Thoracic aorta (tissue), 2 donors: ENCODE results near the gene CDC42SE1. TPM values are rescaled to one million over a fixed set of nuclear protein-coding genes. Genes with fewer than 3 reads are reported as not detected.
A peak's percentile ranks its signal among the peaks of the same experiment; 100 is the strongest.

Experiments used
- ATAC-seq: fragments of 150-250 bp; one replicate; pipeline ENCODE4 v1.8.0; 2017; ENCODE audit warnings: low read depth; ENCODE audit not compliant: insufficient number of reproducible peaks, low FRiP score
- DNase-seq: peaks from one replicate; pipeline ENCODE4 v3.0.0-alpha.2; 2020; ENCODE audit warnings: low spot score
- H3K27ac ChIP-seq, 2 donors: fragments of 200-600 bp; sonication (generic); 1 replicate in 1 of 2; 2 replicates in 1 of 2; pipeline ENCODE4 v1.5.1; 2016; ENCODE audit warnings: mild to moderate bottlenecking in 2 of 2, moderate library complexity in 2 of 2
- H3K27me3 ChIP-seq: fragments of 200-600 bp; sonication (generic); replicated peaks from 2 replicates; pipeline ENCODE4 v1.6.0; 2016; ENCODE audit warnings: mild to moderate bottlenecking; ENCODE audit not compliant: insufficient read depth
- H3K36me3 ChIP-seq: fragments of 200-600 bp; sonication (generic); one replicate; pipeline ENCODE4 v1.5.1; 2016
- H3K4me1 ChIP-seq, 2 donors: fragments of 200-600 bp; sonication (generic); 1 replicate in 1 of 2; 2 replicates in 1 of 2; pipeline versions ENCODE4 v1.5.1 to v1.6.0; 2016; ENCODE audit warnings: low read depth in 2 of 2, mild to moderate bottlenecking in 1 of 2; ENCODE audit not compliant: control insufficient read depth in 1 of 2
- H3K4me3 ChIP-seq: fragments of 200-600 bp; sonication (generic); 2 replicates; pipeline ENCODE4 v1.5.1; 2016; ENCODE audit warnings: mild to moderate bottlenecking
- H3K9me3 ChIP-seq: fragments of 200-600 bp; sonication (generic); 2 replicates; pipeline ENCODE4 v1.5.1; 2016
- total RNA-seq, 2 donors: library from RNA; depleted of rRNA; stranded (reverse); fragments of >200 nt; gene quantifications; one replicate each; pipeline versions ENCODE4 v1.1.0 to v1.2.3, GENCODE V29; 2016
- TF ChIP-seq, protein P1 (sequence below): fragments of 200-600 bp; sonication (generic); IDR thresholded peaks from one replicate; pipeline ENCODE4 v1.5.1; 2019; ENCODE audit warnings: antibody characterized with exemption

CDC42SE1 gene
- total RNA-seq, 2 donors from 2014 or later = 66.2 to 134 TPM

DNA sequence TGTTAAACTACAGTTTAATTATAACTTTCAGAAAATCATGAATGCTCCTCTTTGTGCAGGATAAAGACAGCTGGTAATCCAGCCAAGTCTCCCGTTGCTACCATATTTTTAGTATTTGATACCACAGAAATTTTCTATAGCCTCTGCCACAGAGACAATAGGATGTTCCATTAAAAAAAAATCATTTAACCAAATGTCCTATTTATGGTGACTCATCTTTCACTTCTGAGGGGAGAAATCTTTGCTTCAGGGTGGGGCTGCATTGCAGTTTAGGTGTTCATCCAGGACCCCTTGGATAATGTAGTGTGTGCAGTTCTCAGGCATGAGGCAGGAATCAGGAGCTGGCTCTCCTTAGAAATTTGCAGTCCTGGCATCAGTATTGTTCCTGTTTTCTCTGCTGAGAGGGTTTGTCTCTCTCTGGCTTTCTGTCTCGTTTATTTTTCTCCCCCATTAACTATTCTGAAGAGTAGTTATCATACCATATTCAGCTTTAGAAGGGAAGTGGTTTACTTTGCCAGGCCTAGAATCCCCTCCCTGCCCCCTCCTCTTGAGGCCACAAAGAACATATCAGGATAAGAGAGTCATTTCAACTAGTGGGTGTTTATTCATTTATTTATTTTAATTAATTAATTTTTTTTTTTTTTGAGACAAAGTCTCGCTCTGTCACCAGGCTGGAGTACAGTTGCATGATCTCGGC is 48.1 kb downstream of the CDC42SE1 start:
- H3K9me3 ChIP-seq = no peaks in the 10 kb centered on the region
- H3K36me3 ChIP-seq = no peaks in the 10 kb centered on the region
- H3K4me1 ChIP-seq = peaks cover 24 to 42% of the 10 kb centered on the region in 2 donors
- H3K4me3 ChIP-seq = no peak overlapping the region
- DNase-seq (no peak), ATAC-seq (no peak)
- H3K27ac ChIP-seq = no peak overlapping the region
- H3K27me3 ChIP-seq = no peaks in the 10 kb centered on the region
- TF ChIP-seq, protein P1, sequence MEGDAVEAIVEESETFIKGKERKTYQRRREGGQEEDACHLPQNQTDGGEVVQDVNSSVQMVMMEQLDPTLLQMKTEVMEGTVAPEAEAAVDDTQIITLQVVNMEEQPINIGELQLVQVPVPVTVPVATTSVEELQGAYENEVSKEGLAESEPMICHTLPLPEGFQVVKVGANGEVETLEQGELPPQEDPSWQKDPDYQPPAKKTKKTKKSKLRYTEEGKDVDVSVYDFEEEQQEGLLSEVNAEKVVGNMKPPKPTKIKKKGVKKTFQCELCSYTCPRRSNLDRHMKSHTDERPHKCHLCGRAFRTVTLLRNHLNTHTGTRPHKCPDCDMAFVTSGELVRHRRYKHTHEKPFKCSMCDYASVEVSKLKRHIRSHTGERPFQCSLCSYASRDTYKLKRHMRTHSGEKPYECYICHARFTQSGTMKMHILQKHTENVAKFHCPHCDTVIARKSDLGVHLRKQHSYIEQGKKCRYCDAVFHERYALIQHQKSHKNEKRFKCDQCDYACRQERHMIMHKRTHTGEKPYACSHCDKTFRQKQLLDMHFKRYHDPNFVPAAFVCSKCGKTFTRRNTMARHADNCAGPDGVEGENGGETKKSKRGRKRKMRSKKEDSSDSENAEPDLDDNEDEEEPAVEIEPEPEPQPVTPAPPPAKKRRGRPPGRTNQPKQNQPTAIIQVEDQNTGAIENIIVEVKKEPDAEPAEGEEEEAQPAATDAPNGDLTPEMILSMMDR = no peak

DNA sequence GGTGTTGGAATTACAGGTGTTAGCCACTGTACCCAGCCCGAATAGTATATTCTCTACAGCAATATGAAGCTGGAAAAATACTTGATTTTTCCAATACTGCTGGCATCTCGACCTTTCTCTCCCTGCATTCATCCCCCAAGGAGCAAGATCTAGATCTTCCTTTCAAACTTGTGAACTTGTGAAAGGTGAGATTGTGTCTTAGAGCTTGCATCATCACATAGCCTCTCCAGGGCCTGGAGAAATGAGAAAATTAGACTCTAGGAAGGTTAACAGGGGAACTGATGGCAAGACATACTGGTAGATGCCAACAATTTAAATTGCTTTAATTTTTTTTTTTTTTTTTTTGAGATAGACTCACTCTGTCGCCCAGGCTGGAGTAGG is 49.1 kb downstream of the CDC42SE1 start:
- H3K4me1 ChIP-seq = peaks cover 26 to 46% of the 10 kb centered on the region in 2 donors
- H3K27ac ChIP-seq = no peak overlapping the region
- no peaks in the 10 kb centered on the region for H3K36me3 ChIP-seq

DNA sequence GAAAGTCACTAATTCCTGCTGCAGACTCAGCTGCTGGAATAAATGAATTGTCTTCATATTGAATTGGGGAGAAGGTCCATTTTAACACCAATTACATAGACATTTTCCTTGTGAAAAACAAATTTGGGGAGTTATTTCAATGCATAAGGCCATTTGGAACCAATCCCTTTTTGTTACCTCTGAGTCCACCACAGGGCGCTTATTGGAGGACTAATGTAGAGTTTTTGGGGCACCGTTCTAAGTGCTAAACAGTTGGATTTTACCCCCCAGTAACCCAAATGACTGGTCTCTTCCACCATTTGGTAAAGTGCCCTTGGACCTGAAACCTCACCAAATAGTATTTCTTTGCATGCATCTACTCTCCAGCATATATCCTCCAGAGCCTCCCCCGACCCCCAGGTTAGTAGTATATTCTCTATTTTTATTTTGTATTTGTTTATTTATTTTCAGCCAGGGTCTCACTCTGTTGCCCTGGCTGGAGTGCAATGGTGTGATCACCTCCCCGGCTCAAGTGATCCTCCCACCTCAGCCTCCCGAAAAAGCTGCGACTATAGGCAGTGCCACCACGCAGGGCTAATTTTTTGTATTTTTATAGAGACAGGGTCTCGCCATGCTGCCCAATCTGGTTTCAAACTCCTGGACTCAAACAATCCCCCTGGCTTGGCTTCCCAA is 49.6 kb downstream of the CDC42SE1 start:
- Histone ChIP-seq H3K9me3 (no peaks in the 10 kb centered on the region), H3K27ac (peak overlapping the region; percentile 69 to 73), H3K4me1 (peaks cover 31 to 51% of the 10 kb centered on the region in 2 donors), H3K36me3 (no peaks in the 10 kb centered on the region), H3K27me3 (no peaks in the 10 kb centered on the region), H3K4me3 (peak overlapping the region; percentile 72)
- ATAC-seq (no peak), DNase-seq (no peak)
- TF ChIP-seq, protein P1 = no peak

More for the DNA sequence above, 49.1 kb downstream of the CDC42SE1 start:
- H3K4me3 ChIP-seq = no peak overlapping the region
- no peak for DNase-seq
- H3K27me3 ChIP-seq = no peaks in the 10 kb centered on the region
- H3K9me3 ChIP-seq = no peaks in the 10 kb centered on the region
- TF ChIP-seq, protein P1 = no peak
- no peak for ATAC-seq

DNA sequence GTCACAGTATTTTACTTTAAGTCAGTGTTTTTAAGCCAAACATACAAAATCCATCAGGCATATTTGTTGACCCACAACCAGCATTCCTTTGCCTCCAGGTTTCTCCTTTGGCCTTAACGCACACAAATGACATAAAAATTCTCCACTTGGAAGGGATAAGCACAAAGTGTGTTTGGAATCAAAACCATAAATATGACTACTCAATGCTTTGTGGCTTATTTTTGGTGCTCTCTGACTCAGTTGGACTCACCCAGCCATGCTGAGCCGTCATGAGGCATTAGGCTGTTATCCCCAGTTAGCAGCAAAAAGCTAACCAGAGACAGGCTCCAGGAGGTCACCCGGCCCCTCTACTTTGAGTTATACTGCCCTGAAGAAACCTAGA is 50.2 kb downstream of the CDC42SE1 start:
- ATAC-seq = no peak
- no peaks in the 10 kb centered on the region for H3K36me3 ChIP-seq
- H3K27me3 ChIP-seq = no peaks in the 10 kb centered on the region
- peak overlapping the region; percentile 72 for H3K4me3 ChIP-seq
- H3K27ac ChIP-seq = peak overlapping the region; percentile 69 to 73
- no peak for DNase-seq
- H3K4me1 ChIP-seq = peaks cover 34 to 56% of the 10 kb centered on the region in 2 donors
- no peaks in the 10 kb centered on the region for H3K9me3 ChIP-seq
- TF ChIP-seq, protein P1 = no peak

DNA sequence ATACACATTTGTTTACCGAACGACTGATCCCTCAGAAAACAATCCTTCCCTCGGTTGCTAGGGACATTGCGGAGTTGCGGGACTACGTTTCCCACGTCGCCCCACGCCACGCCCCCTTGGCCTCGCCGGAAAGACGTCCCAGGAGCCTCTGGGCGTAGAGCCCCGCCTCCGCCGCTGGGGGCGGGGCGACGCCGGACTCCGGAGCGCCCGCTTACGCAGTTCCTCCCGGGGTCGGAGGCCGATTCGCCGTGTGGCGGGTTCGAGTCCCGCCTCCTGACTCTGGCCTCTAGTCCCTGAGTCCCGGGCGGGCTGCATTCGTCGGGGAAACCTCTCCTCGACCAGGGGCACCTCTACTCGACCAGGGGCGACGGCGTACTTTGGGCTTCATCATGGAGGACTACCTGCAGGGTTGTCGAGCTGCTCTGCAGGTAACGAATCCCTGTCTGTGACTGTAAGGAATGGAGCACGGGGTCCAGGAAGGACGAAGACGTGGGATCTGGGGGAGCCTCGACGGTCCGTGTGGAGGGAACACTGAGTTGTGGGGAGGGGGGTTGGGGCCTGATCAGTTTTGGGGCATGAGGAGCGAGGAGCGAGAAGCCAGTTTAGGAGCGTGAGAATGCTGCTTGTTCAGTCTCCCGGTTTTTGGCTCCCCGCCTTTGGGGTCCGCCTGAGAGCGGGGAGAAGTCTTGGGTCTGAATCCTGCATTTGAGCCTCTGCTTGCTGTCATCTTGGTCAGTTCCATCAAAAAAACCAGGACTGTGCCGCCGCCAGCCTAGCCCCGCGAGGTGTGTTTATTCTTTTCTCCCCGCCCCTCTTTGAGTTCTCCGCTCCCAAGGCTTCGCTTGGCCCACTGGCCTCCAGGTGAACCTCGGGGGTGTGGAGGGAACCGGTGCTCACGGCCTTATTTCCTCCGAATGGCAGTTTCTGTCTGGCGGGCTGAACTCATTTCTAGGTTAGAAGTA is 50.9 kb downstream of the CDC42SE1 start, which contains the start of gene PRUNE1:
TSS of gene PRUNE1 (plus strand) at position 206 of the 962 bp plus-strand sequence. CDS start at position 390, 184 bp downstream.
- Histone ChIP-seq H3K4me3 (peak within 1 kb of the TSS; percentile 75), H3K27ac (peak within 1 kb of the TSS; percentile 73 to 74), H3K4me1 (peaks cover 35 to 56% of the 10 kb centered on the region in 2 donors), H3K27me3 (no peaks in the 10 kb centered on the region), H3K9me3 (no peaks in the 10 kb centered on the region), H3K36me3 (no peaks in the 10 kb centered on the region)
- TF ChIP-seq, protein P1 = no peak
- ATAC-seq (peak; percentile 77), DNase-seq (peak; percentile 86)
